Measurements from ENCODE around the gene RPS6KA5. TPM values are rescaled to one million over a fixed set of nuclear protein-coding genes. Genes with fewer than 3 reads are reported as not detected.
A peak's percentile ranks its signal among the peaks of the same experiment; 100 is the strongest.
"Not testable (repeated sequence)": the region's sequence is repeated elsewhere in the genome, so short reads cannot be mapped to it uniquely, and the experiment has no call there.

RPS6KA5 gene
- total and polyA plus RNA-seq, 5 experiments from 2014 or later: 12.3 to 23.2 (median 14.5) TPM

DNA sequence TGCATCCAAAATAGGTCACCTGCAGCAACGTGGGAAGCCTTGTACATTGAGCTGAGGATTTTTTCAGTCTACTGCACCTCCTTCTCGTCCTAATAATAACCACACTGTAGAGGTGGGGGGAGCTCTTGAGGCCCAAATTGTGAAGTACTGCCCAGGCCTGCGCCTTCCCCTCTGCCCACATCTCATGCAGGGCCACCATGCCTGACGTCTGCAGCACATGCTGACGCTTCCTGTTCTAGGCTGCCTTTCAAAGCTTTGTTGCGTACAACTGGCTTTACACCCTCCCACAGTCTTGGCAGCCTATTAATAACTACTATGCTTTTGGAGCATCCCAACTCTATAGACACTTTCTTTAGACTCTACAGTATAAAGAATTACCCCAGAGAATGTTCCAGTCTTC lies 217.7 kb downstream of the RPS6KA5 start:
- peaks cover 0 to 9% (median 2%) of the 10 kb centered on the region in 5 donors for H3K27me3 Mint-ChIP-seq
- peak overlapping the region in 1 of 10 donors; percentile 4 for H3K4me3 Mint-ChIP-seq
- DNase-seq (no peak), ATAC-seq (peak in 1 of 2 donors; percentile 81)
- H3K9me3 Mint-ChIP-seq: peaks cover 0 to 3% (median 0%) of the 10 kb centered on the region in 9 donors
- peaks cover 0 to under 1% (median 0%) of the 10 kb centered on the region in 3 donors for H3K36me3 Mint-ChIP-seq
- peak overlapping the region in 1 of 10 donors; percentile 7 for H3K27ac Mint-ChIP-seq
- H3K4me1 Mint-ChIP-seq: peaks cover 4 to 7% (median 5%) of the 10 kb centered on the region in 4 donors
- POLR2A ChIA-PET: no interaction called here

DNA sequence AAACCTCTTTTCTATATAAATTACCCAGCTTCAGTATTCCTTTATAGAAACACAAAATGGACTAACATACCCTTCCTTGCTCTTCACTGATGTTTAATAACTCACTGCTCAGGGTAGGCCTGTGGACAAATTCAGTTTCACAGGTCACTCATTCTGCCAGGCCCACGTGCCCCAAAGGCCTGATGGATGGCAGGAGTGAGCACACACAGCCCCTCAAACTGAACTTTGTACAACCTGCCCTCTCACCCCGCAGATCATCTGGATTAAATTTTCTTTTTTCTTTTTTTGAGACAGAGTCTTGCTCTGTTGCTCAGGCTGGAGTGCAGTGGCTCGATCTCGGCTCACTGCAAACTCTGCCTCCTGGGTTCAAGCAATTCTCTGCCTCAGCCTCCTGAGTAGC lies 219.8 kb downstream of the RPS6KA5 start:
- DNase-seq, ATAC-seq, H3K9me3 Mint-ChIP-seq, POLR2A ChIA-PET, H3K36me3 Mint-ChIP-seq, H3K4me3 Mint-ChIP-seq, H3K27ac Mint-ChIP-seq: not testable (repeated sequence)
- peaks cover 10 to 21% (median 18%) of the 10 kb centered on the region in 4 donors for H3K4me1 Mint-ChIP-seq
- H3K27me3 Mint-ChIP-seq: peaks cover 0 to 20% (median 3%) of the 10 kb centered on the region in 5 donors

DNA sequence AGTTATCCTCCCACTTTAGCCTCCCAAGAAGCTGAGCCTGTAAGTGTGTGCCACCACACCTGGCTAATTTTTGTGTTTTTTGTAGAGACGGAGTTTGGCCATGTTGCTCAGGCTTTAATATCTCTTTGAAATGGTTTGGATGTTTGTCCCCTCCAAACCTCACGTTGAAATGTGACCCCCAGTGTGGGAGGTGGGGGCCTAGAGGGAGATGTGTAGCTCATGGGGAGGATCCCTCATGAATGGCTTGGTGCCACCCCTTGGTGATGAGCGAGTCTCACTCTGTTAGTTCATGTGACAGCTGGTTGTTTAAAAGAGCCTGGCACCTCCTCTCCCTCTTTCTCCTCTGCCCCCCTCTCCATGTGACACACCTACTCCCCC lies 220.6 kb downstream of the RPS6KA5 start:
- DNase-seq: no peak
- H3K4me1 Mint-ChIP-seq: peaks cover 10 to 24% (median 20%) of the 10 kb centered on the region in 4 donors
- POLR2A ChIA-PET: interaction anchor here (0.6 kb wide), 2 partner anchors 42 to 284 kb away, joined by 4 read pairs; no protein-coding TSS in a partner anchor
- H3K9me3 Mint-ChIP-seq: peaks cover 0 to 3% (median 0%) of the 10 kb centered on the region in 9 donors
- ATAC-seq: no peak
- no peaks in the 10 kb centered on the region for H3K36me3 Mint-ChIP-seq
- H3K4me3 Mint-ChIP-seq: no peak overlapping the region
- H3K27me3 Mint-ChIP-seq: peaks cover 0 to 28% (median 5%) of the 10 kb centered on the region in 5 donors
- no peak overlapping the region for H3K27ac Mint-ChIP-seq

DNA sequence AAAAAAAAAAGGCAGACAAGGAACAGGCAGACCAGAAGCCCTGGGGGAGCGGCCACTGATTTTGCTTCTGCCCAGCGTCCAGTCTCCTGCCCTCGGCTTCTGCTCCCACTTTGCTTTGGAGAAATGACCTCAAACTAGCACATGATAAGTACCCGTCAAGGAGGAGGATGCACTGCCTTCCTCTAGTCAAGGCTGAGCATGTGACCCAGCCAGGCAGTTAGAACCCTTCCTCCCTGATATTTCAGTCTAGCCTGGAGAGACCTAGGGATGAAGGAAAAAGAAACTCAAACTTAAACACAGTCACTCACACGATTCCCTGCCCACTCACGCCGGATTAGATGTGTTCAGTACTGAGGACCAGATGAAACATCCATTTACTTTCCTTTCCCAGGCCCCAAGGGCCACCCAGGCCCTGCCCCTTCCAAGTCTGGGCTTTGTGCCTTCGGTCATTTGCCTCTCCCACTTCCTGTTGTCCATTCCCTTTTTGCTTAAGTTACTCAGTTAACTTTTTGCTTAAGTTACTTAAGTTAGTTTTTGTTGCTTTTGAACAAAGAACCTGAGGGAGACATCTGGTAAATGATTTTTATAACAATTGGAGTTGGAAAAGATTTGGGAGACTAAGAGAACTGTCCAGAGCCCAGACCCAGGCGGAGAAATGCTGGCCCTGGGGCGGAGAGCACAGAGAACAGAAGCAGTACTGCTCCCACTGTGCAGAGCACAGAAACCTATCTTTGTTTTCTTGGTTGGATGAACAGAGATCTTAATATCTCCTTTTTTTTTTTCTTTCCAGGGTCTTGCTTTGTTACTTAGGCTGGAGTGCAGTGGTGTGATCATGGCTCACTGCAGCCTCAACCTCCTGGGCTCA lies 221.2 kb downstream of the RPS6KA5 start:
- Mint-ChIP-seq H3K4me1 (peaks cover 10 to 24% (median 20%) of the 10 kb centered on the region in 4 donors), H3K36me3 (no peaks in the 10 kb centered on the region), H3K9me3 (peaks cover 0 to 3% (median 0%) of the 10 kb centered on the region in 9 donors), H3K4me3 (no peak overlapping the region), H3K27me3 (peaks cover 0 to 28% (median 6%) of the 10 kb centered on the region in 5 donors), H3K27ac (no peak overlapping the region)
- POLR2A ChIA-PET: interaction anchor here (0.6 kb wide), 2 partner anchors 43 to 284 kb away, joined by 4 read pairs; no protein-coding TSS in a partner anchor
- DNase-seq (no peak), ATAC-seq (no peak)

DNA sequence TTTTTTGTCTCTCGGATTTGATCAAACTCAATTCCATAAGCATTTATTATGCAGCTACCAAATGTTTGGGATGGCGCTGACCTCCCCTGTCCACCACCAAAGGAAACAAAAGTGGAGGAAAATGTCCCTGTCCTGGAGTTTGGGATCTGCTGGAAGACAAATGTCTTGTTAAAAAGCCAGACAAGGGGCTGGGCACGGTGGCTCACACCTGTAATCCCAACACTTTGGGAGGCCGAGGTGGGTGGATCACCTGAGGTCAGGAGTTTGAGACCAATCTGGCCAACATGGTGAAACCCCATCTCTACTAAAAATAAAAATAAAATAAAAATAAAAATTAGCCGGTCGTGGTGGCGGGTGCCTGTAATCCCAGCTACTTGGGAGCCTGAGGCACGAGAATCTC lies 221.9 kb downstream of the RPS6KA5 start:
- POLR2A ChIA-PET, H3K27ac Mint-ChIP-seq, H3K4me3 Mint-ChIP-seq, DNase-seq, ATAC-seq, H3K36me3 Mint-ChIP-seq, H3K9me3 Mint-ChIP-seq: not testable (repeated sequence)
- Mint-ChIP-seq H3K27me3 (peaks cover 0 to 28% (median 6%) of the 10 kb centered on the region in 5 donors), H3K4me1 (peaks cover 10 to 24% (median 20%) of the 10 kb centered on the region in 4 donors)

DNA sequence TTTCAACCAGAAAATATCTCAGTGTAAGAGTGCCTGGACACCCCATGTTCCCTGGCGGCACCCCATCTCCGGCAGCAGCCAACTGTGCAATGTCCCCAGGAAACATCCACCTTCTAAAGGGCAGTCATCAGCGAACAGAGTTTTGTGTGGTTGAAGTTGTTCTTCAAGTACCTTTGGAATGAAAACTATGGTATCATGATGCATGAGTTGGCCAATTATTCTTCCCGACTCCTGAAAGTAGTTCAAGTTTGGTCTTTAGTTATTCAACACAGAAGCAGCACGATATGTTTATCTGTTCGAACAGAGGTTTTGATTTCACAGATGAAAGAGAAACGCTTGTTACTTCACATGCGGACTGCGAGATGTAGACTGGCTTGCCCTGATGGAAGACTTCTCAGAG lies 223.1 kb downstream of the RPS6KA5 start:
- no peaks in the 10 kb centered on the region for H3K36me3 Mint-ChIP-seq
- no peak for ATAC-seq
- DNase-seq: no peak
- H3K9me3 Mint-ChIP-seq: peaks cover 0 to 3% (median 0%) of the 10 kb centered on the region in 9 donors
- H3K4me3 Mint-ChIP-seq: no peak overlapping the region
- peaks cover 7 to 21% (median 15%) of the 10 kb centered on the region in 4 donors for H3K4me1 Mint-ChIP-seq
- peaks cover 0 to 28% (median 6%) of the 10 kb centered on the region in 5 donors for H3K27me3 Mint-ChIP-seq
- POLR2A ChIA-PET: no interaction called here
- H3K27ac Mint-ChIP-seq: no peak overlapping the region

DNA sequence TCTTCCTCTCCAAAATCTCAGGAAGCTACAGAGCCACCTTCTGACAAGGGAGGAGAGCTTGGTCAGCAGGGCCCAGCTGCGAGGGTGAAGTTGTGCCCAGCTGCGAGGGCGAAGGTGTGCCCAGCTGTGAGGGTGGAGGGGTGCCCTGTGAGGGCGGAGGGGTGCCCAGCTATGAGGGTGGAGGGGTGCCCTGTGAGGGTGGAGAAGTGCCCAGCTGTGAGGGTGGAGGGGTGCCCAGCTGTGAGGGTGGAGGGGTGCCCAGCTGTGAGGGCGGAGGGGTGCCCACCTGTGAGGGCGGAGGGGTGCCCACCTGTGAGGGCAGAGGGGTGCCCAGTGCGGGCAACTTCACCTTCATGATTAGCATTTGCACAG lies 223.8 kb downstream of the RPS6KA5 start:
- H3K9me3 Mint-ChIP-seq: peaks cover 0 to 3% (median 0%) of the 10 kb centered on the region in 9 donors
- no peaks in the 10 kb centered on the region for H3K36me3 Mint-ChIP-seq
- POLR2A ChIA-PET: no interaction called here
- DNase-seq: no peak
- no peak for ATAC-seq
- H3K4me1 Mint-ChIP-seq: peaks cover 7 to 21% (median 15%) of the 10 kb centered on the region in 4 donors
- peak overlapping the region in 1 of 10 donors; percentile 87 for H3K27ac Mint-ChIP-seq
- H3K27me3 Mint-ChIP-seq: peaks cover 0 to 28% (median 6%) of the 10 kb centered on the region in 5 donors
- H3K4me3 Mint-ChIP-seq: peak overlapping the region in 5 of 10 donors; percentile 31 to 72 (median 59)

DNA sequence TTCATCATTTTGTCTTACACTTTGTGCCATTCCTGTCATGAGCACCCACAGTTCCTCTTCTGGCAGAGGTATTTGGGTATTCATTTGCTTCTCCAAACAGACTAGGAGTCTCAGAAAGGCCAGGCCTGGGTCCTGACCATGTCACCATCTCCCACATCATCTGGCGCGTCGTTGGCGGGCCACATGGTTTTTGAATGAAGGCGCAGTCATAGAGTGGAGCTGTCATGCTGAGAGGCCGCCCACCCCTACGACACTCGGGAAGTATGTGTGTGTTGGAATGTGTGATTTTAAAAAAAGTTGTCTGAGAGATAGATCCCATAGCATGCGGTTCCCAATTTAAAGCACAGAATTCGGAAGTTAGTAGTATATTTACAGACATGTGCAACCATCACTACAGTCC lies 228.6 kb downstream of the RPS6KA5 start:
- no peak overlapping the region for H3K4me3 Mint-ChIP-seq
- POLR2A ChIA-PET: no interaction called here
- H3K9me3 Mint-ChIP-seq: no peaks in the 10 kb centered on the region
- H3K4me1 Mint-ChIP-seq: peaks cover 14 to 36% (median 32%) of the 10 kb centered on the region in 4 donors
- H3K27me3 Mint-ChIP-seq: peaks cover 0 to 19% (median 2%) of the 10 kb centered on the region in 5 donors
- no peaks in the 10 kb centered on the region for H3K36me3 Mint-ChIP-seq
- DNase-seq (no peak), ATAC-seq (no peak)
- peak overlapping the region in 1 of 10 donors; percentile 11 for H3K27ac Mint-ChIP-seq

DNA sequence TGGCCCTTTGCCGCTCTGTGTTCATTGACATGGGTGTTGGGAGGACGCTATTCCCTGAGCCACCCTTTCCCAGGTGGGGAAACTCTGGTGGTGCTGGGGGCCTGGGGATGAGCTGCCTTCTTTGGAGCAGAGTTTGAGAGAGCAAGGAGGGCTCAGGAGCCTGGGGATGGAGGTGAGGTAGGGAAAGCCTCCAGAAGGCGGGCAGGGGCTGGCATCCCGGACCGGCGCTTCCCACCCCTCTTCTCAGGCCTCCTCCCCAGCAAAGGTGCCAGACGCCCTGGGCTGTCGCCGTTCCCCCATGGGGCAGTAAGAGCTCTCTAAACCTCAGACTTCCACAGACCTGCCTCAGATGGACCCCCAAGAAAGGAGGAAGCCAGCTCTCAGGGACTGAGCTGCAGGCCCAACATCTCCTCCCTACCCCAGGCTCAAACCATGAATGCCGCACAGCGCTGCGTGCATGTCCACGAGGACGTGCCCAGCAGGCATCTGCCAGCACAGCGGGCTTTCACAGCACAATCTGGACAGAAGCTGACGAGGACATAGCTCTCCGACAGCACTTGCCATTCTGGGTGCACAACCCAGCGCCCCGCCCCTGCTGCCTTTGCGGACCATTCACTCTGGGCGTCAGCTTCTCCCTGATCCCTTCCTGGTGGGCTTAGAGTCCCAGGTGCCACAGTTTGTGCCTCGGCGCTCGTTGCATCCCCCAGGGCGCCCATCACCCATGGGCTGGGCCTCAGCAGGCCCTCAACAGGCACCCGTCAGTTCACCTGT lies 229.3 kb downstream of the RPS6KA5 start:
- Mint-ChIP-seq H3K9me3 (no peaks in the 10 kb centered on the region), H3K36me3 (no peaks in the 10 kb centered on the region), H3K4me1 (peaks cover 11 to 29% (median 26%) of the 10 kb centered on the region in 4 donors), H3K27me3 (peaks cover 0 to 13% (median 2%) of the 10 kb centered on the region in 5 donors), H3K4me3 (no peak overlapping the region), H3K27ac (no peak overlapping the region)
- POLR2A ChIA-PET: no interaction called here
- DNase-seq (no peak), ATAC-seq (no peak)

DNA sequence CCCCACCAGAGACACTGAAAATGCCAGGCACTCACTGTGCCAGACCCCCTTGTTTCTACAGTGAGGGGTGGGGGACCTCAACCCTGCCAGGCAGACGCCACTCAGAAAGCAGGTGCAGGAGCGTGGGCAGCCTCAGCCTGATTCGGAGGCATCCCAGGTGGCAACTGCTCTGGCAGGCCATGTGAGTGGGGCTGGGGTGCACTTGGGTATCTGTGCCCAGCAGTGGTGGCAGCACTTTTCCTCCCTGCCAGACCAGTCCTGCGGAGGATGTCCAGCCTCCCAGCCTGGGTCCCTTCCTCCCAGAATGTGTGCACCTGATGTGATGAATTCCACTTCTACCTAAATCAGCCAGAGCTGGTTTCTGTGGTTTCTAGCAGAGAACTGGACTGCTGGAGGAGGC lies 230.8 kb downstream of the RPS6KA5 start:
- Mint-ChIP-seq H3K27ac (peak overlapping the region in 6 of 10 donors; percentile 44 to 87 (median 70)), H3K27me3 (no peaks in the 10 kb centered on the region), H3K36me3 (no peaks in the 10 kb centered on the region), H3K4me1 (peaks cover 9 to 22% (median 19%) of the 10 kb centered on the region in 4 donors), H3K9me3 (peaks cover 0 to 5% (median 0%) of the 10 kb centered on the region in 9 donors), H3K4me3 (peak overlapping the region in 4 of 10 donors; percentile 15 to 55 (median 21))
- ATAC-seq (no peak), DNase-seq (no peak)
- POLR2A ChIA-PET: no interaction called here

DNA sequence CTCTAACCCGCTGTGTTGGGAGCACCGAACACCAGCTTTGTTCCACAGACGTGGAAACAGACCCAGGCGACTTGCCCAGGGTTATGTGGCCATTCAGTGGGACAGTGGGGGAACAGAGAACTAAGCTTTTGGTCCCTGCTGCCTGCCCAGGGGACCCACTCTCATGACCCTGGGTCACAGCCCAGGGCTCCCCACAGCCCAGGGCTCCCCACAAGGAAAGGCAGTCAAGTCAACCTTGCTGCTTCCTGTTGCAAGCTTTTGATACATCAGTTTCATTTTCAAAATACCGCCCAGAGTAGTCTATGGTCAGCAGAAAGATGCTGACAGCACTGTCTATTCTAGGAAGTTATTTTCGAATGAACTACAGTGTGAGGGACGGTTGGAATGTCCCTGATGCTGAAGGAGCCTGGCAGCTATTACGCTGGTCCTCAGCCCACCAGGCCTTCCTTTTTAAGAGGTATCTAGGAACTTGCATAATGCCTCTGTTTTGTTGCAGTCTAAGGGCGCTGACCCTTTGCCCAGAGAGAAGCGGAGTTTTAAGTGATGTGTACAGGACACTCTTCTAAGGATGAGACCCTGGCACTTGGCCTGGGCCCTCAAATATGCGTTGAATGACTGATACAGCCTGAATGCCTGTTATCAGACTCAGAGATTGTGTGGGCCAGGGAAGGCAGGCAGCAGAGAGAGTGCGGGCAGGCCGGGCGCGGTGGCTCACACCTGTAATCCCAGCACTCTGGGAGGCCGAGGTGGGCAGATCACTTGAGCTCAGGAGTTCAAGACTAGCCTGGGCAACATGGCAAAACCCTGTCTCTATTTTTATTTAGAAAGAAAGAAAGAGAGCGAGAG lies 231.6 kb downstream of the RPS6KA5 start:
- Mint-ChIP-seq H3K27me3 (no peaks in the 10 kb centered on the region), H3K4me1 (peaks cover 9 to 22% (median 19%) of the 10 kb centered on the region in 4 donors), H3K27ac (peak overlapping the region; percentile 78 to 94 (median 90)), H3K4me3 (peak overlapping the region; percentile 73 to 92 (median 84)), H3K9me3 (peaks cover 0 to 9% (median 5%) of the 10 kb centered on the region in 9 donors), H3K36me3 (peaks cover 0 to 4% (median 0%) of the 10 kb centered on the region in 3 donors)
- DNase-seq (peak in 4 of 10 donors; percentile 12 to 32 (median 20)), ATAC-seq (peak; percentile 16 to 22)
- POLR2A ChIA-PET: no interaction called here
